Measurements from ENCODE around the gene FAM3A.

- TF ChIP-seq EZH2 (IDR thresholded peaks at IDR 0.05; ENCODE audit: borderline replicate concordance) (no peak), CTCF (IDR thresholded peaks at IDR 0.05; ENCODE audit: poor library complexity) (no peak)
These were observed 56.2 kb downstream of the FAM3A start for GRCh38 chrX:154459832-154460231.
